Spleen (tissue), 7 donors: ENCODE data around the gene NIP7.

Source experiments
- POLR2A ChIP-seq, 3 donors: fragments of 450-650 bp; IDR thresholded peaks; one replicate each; pipeline ENCODE4 v1.5.1; 2017; ENCODE audit warnings: antibody characterized with exemption in 3 of 3, mild to moderate bottlenecking in 1 of 3
- POLR2AphosphoS5 ChIP-seq, 3 donors: sonication (generic); formaldehyde crosslinking; IDR thresholded peaks; one replicate each; pipeline ENCODE4 v1.5.1; 2017; ENCODE audit warnings: antibody characterized with exemption in 3 of 3
- TF ChIP-seq, protein P1 (sequence below), 11 experiments: fragments of 200-600 bp in 7 of 11; fragments of 450-650 bp in 4 of 11; sonication (generic) in 4 of 11; IDR thresholded peaks in 8 of 11; conservative IDR thresholded peaks in 3 of 11; 1 replicate in 7 of 11; 2 replicates in 4 of 11; pipeline versions ENCODE4 v1.4.0 to v1.8.0; 2016 to 2021; ENCODE audit warnings: antibody characterized with exemption in 11 of 11, inconsistent platforms in 4 of 11, mild to moderate bottlenecking in 1 of 11
- donor health status: DM: no; HTN: no; CAD: no; lungs with moderate emphysema.
- donor health status: DM: no; HTN: no; CAD: no.
- donor health status: DM: no; HTN: no; CAD: no.

DNA sequence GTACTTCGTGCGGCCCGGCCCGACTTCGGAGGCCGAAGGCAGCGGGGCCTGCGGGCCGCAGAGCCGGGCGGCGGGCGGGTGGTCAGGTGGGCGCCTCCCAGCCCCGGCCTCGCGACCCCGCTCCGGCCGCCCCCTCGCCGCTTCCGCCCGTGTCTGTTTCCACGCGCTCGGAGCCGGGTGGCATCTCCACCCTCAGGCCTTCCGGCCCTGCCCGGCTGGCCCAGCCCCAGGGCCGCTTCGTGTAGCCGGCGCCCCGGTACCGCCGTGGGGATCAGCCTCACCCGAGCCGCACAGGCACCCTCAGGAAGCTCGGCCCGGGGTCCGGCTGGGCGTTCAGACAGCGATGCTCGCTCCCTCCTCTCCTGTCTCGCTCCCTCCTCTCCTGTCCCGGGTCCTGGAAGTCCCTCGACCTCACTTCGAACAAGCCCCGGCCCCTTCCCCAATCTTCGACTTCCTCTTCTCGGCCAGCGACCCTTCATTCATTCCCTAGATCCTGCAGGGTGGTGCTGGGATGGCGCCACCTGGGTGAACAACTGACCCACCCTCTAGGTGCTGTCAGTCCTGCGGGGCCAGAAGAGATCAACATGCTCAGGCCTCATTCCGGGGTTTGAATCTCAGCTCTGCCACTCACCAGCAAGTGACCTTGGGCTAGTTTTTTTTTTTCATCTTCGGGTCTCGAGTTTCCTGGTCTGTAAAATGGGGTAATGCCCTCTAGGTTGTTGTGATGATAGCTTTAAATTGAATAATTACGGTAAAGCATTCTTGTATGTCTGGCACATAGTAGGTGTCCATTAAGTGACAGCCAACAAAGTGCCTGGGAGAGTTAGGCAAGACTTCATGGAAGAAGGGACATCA is 27.8 kb upstream of the NIP7 start:
- no peak for TF ChIP-seq POLR2A (IDR thresholded peaks at IDR 0.05)
- TF ChIP-seq, protein P1, sequence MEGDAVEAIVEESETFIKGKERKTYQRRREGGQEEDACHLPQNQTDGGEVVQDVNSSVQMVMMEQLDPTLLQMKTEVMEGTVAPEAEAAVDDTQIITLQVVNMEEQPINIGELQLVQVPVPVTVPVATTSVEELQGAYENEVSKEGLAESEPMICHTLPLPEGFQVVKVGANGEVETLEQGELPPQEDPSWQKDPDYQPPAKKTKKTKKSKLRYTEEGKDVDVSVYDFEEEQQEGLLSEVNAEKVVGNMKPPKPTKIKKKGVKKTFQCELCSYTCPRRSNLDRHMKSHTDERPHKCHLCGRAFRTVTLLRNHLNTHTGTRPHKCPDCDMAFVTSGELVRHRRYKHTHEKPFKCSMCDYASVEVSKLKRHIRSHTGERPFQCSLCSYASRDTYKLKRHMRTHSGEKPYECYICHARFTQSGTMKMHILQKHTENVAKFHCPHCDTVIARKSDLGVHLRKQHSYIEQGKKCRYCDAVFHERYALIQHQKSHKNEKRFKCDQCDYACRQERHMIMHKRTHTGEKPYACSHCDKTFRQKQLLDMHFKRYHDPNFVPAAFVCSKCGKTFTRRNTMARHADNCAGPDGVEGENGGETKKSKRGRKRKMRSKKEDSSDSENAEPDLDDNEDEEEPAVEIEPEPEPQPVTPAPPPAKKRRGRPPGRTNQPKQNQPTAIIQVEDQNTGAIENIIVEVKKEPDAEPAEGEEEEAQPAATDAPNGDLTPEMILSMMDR (IDR thresholded peaks at IDR 0.05 in 8 of 11, conservative IDR thresholded peaks at IDR 0.05 in 3 of 11) = no peak
- TF ChIP-seq POLR2AphosphoS5 (IDR thresholded peaks at IDR 0.05) = no peak
